Gastrocnemius medialis (tissue), 4 donors: ENCODE measurements around the gene PDZRN4. TPM values are rescaled to one million over a fixed set of nuclear protein-coding genes. Genes with fewer than 3 reads are reported as not detected.

Experiments
- ATAC-seq, 2 donors: fragments of 150-250 bp; one replicate each; pipeline ENCODE4 v1.9.1; 2016
- DNase-seq, 2 donors: peaks; one replicate each; pipeline ENCODE4 v3.0.0-alpha.2; 2019
- H3K27ac ChIP-seq, 4 donors: fragments of 200-600 bp; sonication (generic); 1 replicate in 1 of 4; 2 replicates in 3 of 4; pipeline ENCODE4 v1.5.1; 2016 to 2018; ENCODE audit warnings: mild to moderate bottlenecking in 2 of 4, moderate library complexity in 1 of 4
- H3K27me3 ChIP-seq, 3 donors: fragments of 200-600 bp; sonication (generic) in 2 of 3; 1 replicate in 1 of 3; 2 replicates in 2 of 3; pipeline versions ENCODE4 v1.5.1 to v1.6.0; 2016 to 2019; ENCODE audit warnings: mild to moderate bottlenecking in 1 of 3, moderate library complexity in 1 of 3
- H3K36me3 ChIP-seq, 2 donors: fragments of 200-600 bp; sonication (generic) in 1 of 2; one replicate each; pipeline ENCODE4 v1.5.1; 2017 to 2018
- H3K4me1 ChIP-seq, 2 donors: fragments of 200-600 bp; sonication (generic) in 1 of 2; one replicate each; pipeline ENCODE4 v1.5.1; 2016 to 2017; ENCODE audit warnings: mild to moderate bottlenecking in 2 of 2
- H3K4me3 ChIP-seq, 4 donors: fragments of 200-600 bp; sonication (generic) in 3 of 4; 1 replicate in 1 of 4; 2 replicates in 3 of 4; pipeline ENCODE4 v1.5.1; 2016 to 2019; ENCODE audit warnings: mild to moderate bottlenecking in 2 of 4
- H3K9me3 ChIP-seq, 3 donors: fragments of 200-600 bp; sonication (generic) in 2 of 3; 1 replicate in 1 of 3; 2 replicates in 2 of 3; pipeline ENCODE4 v1.5.1; 2016 to 2019
- POLR2A ChIP-seq, 2 donors: fragments of 450-650 bp; IDR thresholded peaks; one replicate each; pipeline ENCODE4 v1.6.1; 2017; ENCODE audit warnings: antibody characterized with exemption in 2 of 2, mild to moderate bottlenecking in 2 of 2, moderate library complexity in 2 of 2
- in situ Hi-C, 4 donors: fragments of 200-750 bp; cut with MboI; loops; one replicate each; pipeline versions ENCODE4 v1.15.0 to v1.8.0; 2017; ENCODE audit warnings: low sequenced_read_pairs in 4 of 4
- intact Hi-C: fragments of 100-400 bp; cut with DNase I; formaldehyde crosslinking; loops from one replicate; pipeline ENCODE4 v1.15.1; 2023; ENCODE audit warnings: low total_unique reads
- total RNA-seq, 4 donors: library from RNA; depleted of rRNA; stranded (reverse); fragments of >200 nt; gene quantifications; one replicate each; pipeline versions ENCODE4 v1.1.0 to v1.2.3, GENCODE V29; 2016
- TF ChIP-seq, protein P1 (sequence below), 5 experiments: fragments of 450-650 bp in 3 of 5; fragments of 200-600 bp in 2 of 5; sonication (generic) in 2 of 5; IDR thresholded peaks in 4 of 5; conservative IDR thresholded peaks in 1 of 5; 1 replicate in 4 of 5; 2 replicates in 1 of 5; pipeline ENCODE4 v1.5.1; 2016 to 2019; ENCODE audit warnings: antibody characterized with exemption in 5 of 5, mild to moderate bottlenecking in 3 of 5, moderate library complexity in 3 of 5

The PDZRN4 gene
- total RNA-seq, 4 donors from 2014 or later: 0.17 to 1.7 (median 0.64) TPM

DNA sequence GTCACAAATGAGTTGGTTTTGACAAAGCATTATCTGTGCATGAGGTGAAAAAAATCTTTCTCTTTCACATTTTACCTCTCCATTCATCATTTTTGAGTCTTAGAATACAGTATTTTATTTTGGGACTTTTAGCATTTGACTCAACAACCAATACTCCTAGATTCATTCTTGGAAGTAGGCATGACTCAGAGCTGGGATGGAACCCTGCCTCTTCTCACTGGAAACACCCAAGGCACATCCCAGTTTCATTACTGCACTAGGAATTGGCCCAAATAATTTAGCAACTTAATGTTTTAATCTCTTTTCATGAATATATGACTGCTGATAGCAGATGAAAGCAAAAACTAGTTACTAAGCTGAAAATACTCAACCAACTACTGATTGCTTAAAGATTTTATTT is 3.3 kb upstream of the PDZRN4 start:
- Histone ChIP-seq H3K4me1 (no peaks in the 10 kb centered on the region), H3K4me3 (no peak overlapping the region), H3K27ac (no peak overlapping the region), H3K36me3 (no peaks in the 10 kb centered on the region), H3K27me3 (peaks cover 19 to 30% (median 27%) of the 10 kb centered on the region in 3 donors), H3K9me3 (no peaks in the 10 kb centered on the region)
- in situ Hi-C loops: no loop called here
- no peak for TF ChIP-seq POLR2A (IDR thresholded peaks at IDR 0.05)
- TF ChIP-seq, protein P1, sequence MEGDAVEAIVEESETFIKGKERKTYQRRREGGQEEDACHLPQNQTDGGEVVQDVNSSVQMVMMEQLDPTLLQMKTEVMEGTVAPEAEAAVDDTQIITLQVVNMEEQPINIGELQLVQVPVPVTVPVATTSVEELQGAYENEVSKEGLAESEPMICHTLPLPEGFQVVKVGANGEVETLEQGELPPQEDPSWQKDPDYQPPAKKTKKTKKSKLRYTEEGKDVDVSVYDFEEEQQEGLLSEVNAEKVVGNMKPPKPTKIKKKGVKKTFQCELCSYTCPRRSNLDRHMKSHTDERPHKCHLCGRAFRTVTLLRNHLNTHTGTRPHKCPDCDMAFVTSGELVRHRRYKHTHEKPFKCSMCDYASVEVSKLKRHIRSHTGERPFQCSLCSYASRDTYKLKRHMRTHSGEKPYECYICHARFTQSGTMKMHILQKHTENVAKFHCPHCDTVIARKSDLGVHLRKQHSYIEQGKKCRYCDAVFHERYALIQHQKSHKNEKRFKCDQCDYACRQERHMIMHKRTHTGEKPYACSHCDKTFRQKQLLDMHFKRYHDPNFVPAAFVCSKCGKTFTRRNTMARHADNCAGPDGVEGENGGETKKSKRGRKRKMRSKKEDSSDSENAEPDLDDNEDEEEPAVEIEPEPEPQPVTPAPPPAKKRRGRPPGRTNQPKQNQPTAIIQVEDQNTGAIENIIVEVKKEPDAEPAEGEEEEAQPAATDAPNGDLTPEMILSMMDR (IDR thresholded peaks at IDR 0.05 in 4 of 5, conservative IDR thresholded peaks at IDR 0.05 in 1 of 5): no peak
- intact Hi-C loops: no loop called here
- ATAC-seq: no peak
- no peak for DNase-seq

GRCh38 chr12:41186026-41186425 is 2.1 kb upstream of the PDZRN4 start:
- Histone ChIP-seq H3K4me1 (no peaks in the 10 kb centered on the region), H3K36me3 (no peaks in the 10 kb centered on the region), H3K27ac (no peak overlapping the region), H3K4me3 (no peak overlapping the region), H3K9me3 (no peaks in the 10 kb centered on the region), H3K27me3 (peaks cover 20 to 37% (median 30%) of the 10 kb centered on the region in 3 donors)
- TF ChIP-seq POLR2A (IDR thresholded peaks at IDR 0.05): no peak
- TF ChIP-seq, protein P1 (IDR thresholded peaks at IDR 0.05 in 4 of 5, conservative IDR thresholded peaks at IDR 0.05 in 1 of 5): no peak
- in situ Hi-C loops: no loop called here
- ATAC-seq (peak in 1 of 2 donors; percentile 46), DNase-seq (no peak)
- intact Hi-C loops: no loop called here

- intact Hi-C loops: no loop called here
- H3K27me3 ChIP-seq: peaks cover 21 to 37% (median 30%) of the 10 kb centered on the region in 3 donors
- no peaks in the 10 kb centered on the region for H3K36me3 ChIP-seq
- no peak overlapping the region for H3K27ac ChIP-seq
- TF ChIP-seq, protein P1 (IDR thresholded peaks at IDR 0.05 in 4 of 5, conservative IDR thresholded peaks at IDR 0.05 in 1 of 5): no peak
- TF ChIP-seq POLR2A (IDR thresholded peaks at IDR 0.05): no peak
- ATAC-seq: no peak
- peak overlapping the region in 2 of 4 donors; percentile 7 to 31 for H3K4me3 ChIP-seq
- no peaks in the 10 kb centered on the region for H3K4me1 ChIP-seq
- no peaks in the 10 kb centered on the region for H3K9me3 ChIP-seq
- DNase-seq: no peak
- in situ Hi-C loops: no loop called here
Observed at GRCh38 chr12:41188841-41189394, 798 bp downstream of the PDZRN4 start.

DNA sequence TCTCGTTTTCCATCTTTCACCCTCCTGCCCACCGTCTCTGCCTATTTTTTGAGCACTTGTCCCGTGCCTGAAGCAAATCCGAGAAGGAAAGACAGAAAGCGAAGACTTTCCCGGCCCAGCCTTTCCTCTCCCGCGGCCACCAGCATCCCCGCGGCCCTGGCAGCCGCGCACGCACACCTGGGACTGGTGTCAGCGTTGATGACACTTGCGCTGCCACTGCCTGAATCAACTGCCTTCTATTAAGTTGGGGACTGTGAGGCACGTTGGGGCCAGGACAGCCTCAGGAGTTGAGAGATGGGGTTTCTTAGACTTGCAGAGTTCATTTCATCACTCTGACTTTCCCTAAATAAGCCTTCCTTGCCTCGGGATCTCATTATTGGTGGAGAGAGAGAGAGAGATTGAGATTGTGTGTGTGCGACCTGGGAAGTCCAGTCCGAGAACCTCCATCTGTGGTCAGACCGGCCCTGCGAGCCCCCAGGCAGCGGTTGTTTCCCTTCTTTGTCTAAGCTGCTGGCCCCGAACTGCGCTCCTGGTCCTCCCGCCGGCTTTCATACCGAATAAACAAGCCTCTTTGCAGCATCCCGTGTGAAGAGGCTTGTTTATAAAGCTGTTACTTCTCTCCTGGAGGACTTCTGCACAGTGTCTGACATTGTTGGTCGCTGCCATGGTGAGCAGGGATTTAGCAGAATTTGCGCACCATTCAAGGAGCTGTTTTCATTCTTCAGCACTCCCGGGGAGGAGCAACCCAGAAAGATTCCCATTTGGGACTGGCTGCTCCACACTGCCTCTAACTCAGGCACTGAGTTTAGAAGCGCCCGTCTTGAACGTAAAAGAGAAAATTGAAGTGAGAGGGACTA is 1.5 kb downstream of the PDZRN4 start:
- peak overlapping the region; percentile 7 to 37 (median 26) for H3K4me3 ChIP-seq
- intact Hi-C loops: no loop called here
- TF ChIP-seq, protein P1 (IDR thresholded peaks at IDR 0.05 in 4 of 5, conservative IDR thresholded peaks at IDR 0.05 in 1 of 5): no peak
- TF ChIP-seq POLR2A (IDR thresholded peaks at IDR 0.05): no peak
- no peak for DNase-seq
- no peak overlapping the region for H3K27ac ChIP-seq
- no peaks in the 10 kb centered on the region for H3K4me1 ChIP-seq
- H3K27me3 ChIP-seq: peaks cover 21 to 37% (median 30%) of the 10 kb centered on the region in 3 donors
- ATAC-seq: peak in 1 of 2 donors; percentile 27
- no peaks in the 10 kb centered on the region for H3K36me3 ChIP-seq
- no peaks in the 10 kb centered on the region for H3K9me3 ChIP-seq
- in situ Hi-C loops: no loop called here
